Neural progenitor cell (in vitro differentiated cells): ENCODE results near the gene TRIM65. TPM values are rescaled to one million over a fixed set of nuclear protein-coding genes. Genes with fewer than 3 reads are reported as not detected.

Source experiments
- DNase-seq: peaks from one replicate; pipeline ENCODE4 v3.0.0-alpha.2; 2016; ENCODE audit warnings: low spot score
- H2AFZ ChIP-seq: fragments of 200-600 bp; sonication (generic); replicated peaks from 2 replicates; pipeline ENCODE4 v1.6.1; 2016; ENCODE audit warnings: antibody characterized with exemption
- H3F3A ChIP-seq: fragments of 200-600 bp; sonication (generic); 2 replicates; pipeline ENCODE4 v1.6.1; 2016; ENCODE audit warnings: antibody characterized with exemption, low read depth
- H3K27ac ChIP-seq: fragments of 200-600 bp; sonication (generic); 2 replicates; pipeline ENCODE4 v1.5.1; 2016; ENCODE audit warnings: mild to moderate bottlenecking
- H3K27me3 ChIP-seq: fragments of 200-600 bp; sonication (generic); 2 replicates; pipeline ENCODE4 v1.6.1; 2016; ENCODE audit warnings: mild to moderate bottlenecking, moderate library complexity
- H3K36me3 ChIP-seq: fragments of 200-600 bp; sonication (generic); 2 replicates; pipeline ENCODE4 v1.5.1; 2016
- H3K4me1 ChIP-seq: fragments of 200-600 bp; sonication (generic); 2 replicates; pipeline ENCODE4 v1.6.1; 2016; ENCODE audit warnings: mixed run types
- H3K4me2 ChIP-seq: fragments of 200-600 bp; sonication (generic); 2 replicates; pipeline ENCODE4 v1.6.1; 2016
- H3K4me3 ChIP-seq: fragments of 200-600 bp; sonication (generic); 2 replicates; pipeline ENCODE4 v1.5.1; 2016
- H3K79me2 ChIP-seq: fragments of 200-600 bp; sonication (generic); 2 replicates; pipeline ENCODE4 v1.6.1; 2016; ENCODE audit warnings: low read depth
- H3K9ac ChIP-seq: fragments of 200-600 bp; sonication (generic); 2 replicates; pipeline ENCODE4 v1.6.1; 2016
- H3K9me3 ChIP-seq: fragments of 200-600 bp; sonication (generic); 2 replicates; pipeline ENCODE4 v1.5.1; 2016; ENCODE audit warnings: low read depth
- H4K20me1 ChIP-seq: fragments of 200-600 bp; sonication (generic); 2 replicates; pipeline ENCODE4 v1.6.1; 2016; ENCODE audit warnings: low read depth
- H3K27ac Mint-ChIP-seq: 3 replicates; pipeline ENCODE4 v1.8.0; 2021; ENCODE audit warnings: mixed read lengths
- H3K27me3 Mint-ChIP-seq: 2 replicates; pipeline ENCODE4 v1.8.0; 2022; ENCODE audit warnings: low read depth, mild to moderate bottlenecking, inconsistent platforms, moderate library complexity, mixed read lengths; ENCODE audit not compliant: insufficient read depth
- H3K36me3 Mint-ChIP-seq: 3 replicates; pipeline ENCODE4 v1.8.0; 2021; ENCODE audit warnings: mixed read lengths
- H3K4me1 Mint-ChIP-seq: 3 replicates; pipeline ENCODE4 v1.8.0; 2021; ENCODE audit warnings: mixed read lengths
- H3K4me3 Mint-ChIP-seq: 3 replicates; pipeline ENCODE4 v1.8.0; 2021; ENCODE audit warnings: mild to moderate bottlenecking, moderate library complexity, mixed read lengths
- H3K9me3 Mint-ChIP-seq: 3 replicates; pipeline ENCODE4 v1.8.0; 2020; ENCODE audit warnings: mixed read lengths
- CTCF ChIP-seq: fragments of 200-600 bp; sonication (generic); IDR thresholded peaks from 2 replicates; pipeline ENCODE4 v1.5.1; 2017; ENCODE audit warnings: antibody characterized with exemption, mild to moderate bottlenecking
- EZH2 ChIP-seq: fragments of 200-600 bp; sonication (generic); IDR thresholded peaks from 2 replicates; pipeline ENCODE4 v1.6.1; 2017; ENCODE audit warnings: antibody characterized with exemption, mild to moderate bottlenecking, moderate library complexity
- EZH2phosphoT487 ChIP-seq: fragments of 200-600 bp; sonication (generic); IDR thresholded peaks from 2 replicates; pipeline ENCODE4 v1.6.1; 2017; ENCODE audit warnings: antibody characterized with exemption
- total RNA-seq: library from RNA; depleted of rRNA; stranded (reverse); fragments of >200 nt; gene quantifications from 2 replicates; pipeline ENCODE4 v1.2.3, GENCODE V29; 2015; ENCODE audit warnings: low replicate concordance

The TRIM65 gene
- total RNA-seq, 1 donor from 2014 or later: 17.2 TPM

DNA sequence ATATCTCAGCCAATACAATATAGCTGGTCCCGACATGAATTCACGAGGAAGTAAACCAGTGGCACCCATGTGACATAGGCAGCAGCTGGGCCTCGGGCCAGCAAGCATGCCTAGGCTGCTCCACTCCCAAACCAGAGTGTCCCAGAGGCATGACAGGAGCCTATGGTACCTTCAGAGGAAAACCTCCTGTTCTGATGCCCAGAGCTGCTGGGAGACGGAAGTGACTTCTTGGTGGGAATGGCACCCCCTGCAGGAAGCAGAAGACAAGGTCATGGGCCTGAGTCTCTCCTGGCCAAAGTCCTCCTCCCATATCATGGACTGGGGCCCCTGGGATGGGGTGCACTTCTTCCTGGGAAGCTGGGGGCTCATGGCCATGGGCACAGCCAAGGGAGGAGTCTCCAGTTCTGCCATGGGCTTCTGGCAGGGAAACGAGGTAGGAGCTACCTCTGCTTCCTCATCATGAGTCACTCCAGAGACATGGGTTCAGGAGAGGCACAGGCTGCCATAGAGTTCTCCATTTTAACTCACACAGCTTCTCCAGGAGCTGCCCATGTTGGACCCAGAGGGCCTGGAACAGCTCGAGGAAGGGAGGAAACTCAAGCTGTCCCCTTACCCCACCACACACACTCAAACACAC, 30.7 kb upstream of the TRIM65 start:
- no peaks in the 10 kb centered on the region for H3K4me1 Mint-ChIP-seq
- H3K27ac ChIP-seq: no peak overlapping the region
- DNase-seq: peak; percentile 23
- H3F3A ChIP-seq: no peaks in the 10 kb centered on the region
- H3K27me3 ChIP-seq: no peaks in the 10 kb centered on the region
- no peak for TF ChIP-seq EZH2phosphoT487
- no peak for TF ChIP-seq EZH2
- peak; percentile 50 for TF ChIP-seq CTCF
- H4K20me1 ChIP-seq: no peaks in the 10 kb centered on the region
- H3K9ac ChIP-seq: no peak overlapping the region
- H3K4me2 ChIP-seq: no peak overlapping the region
- H3K4me3 ChIP-seq: no peak overlapping the region
- H3K36me3 Mint-ChIP-seq: peaks cover 6% of the 10 kb centered on the region
- no peaks in the 10 kb centered on the region for H3K9me3 ChIP-seq
- H3K9me3 Mint-ChIP-seq: no peaks in the 10 kb centered on the region
- no peaks in the 10 kb centered on the region for H3K79me2 ChIP-seq
- H3K27ac Mint-ChIP-seq: no peak overlapping the region
- no peak overlapping the region for H2AFZ ChIP-seq
- H3K4me1 ChIP-seq: no peaks in the 10 kb centered on the region
- no peak overlapping the region for H3K4me3 Mint-ChIP-seq
- H3K36me3 ChIP-seq: no peaks in the 10 kb centered on the region
- H3K27me3 Mint-ChIP-seq: peaks cover 2% of the 10 kb centered on the region

- H3K27me3 Mint-ChIP-seq: peaks cover 2% of the 10 kb centered on the region
Observed at GRCh38 chr17:75926456-75926855, 29.7 kb upstream of the TRIM65 start.

DNA sequence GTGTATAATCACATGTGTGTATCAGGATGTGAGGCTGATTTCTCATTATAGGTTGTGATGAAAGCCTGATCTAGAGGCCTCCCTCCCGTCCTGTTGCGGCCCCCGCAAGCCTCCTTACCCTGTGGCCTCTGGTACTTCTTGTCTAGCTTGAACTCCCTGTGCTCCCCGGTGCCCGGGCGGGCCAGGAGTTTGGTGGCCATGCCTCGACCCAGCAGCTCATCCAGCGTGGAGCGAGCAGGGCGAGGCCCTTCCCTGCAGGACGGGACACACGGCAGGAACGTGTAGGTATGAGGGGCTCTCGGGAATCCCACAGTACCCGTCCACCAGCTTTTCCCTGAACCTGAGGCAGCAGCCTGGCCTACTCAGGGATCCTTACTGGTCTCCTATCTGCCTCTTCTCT, 29.2 kb upstream of the TRIM65 start:
- no peak for DNase-seq

More at GRCh38 chr17:75926456-75926855, 29.7 kb upstream of the TRIM65 start:
- Mint-ChIP-seq H3K9me3 (no peaks in the 10 kb centered on the region), H3K27ac (no peak overlapping the region), H3K4me3 (no peak overlapping the region), H3K4me1 (no peaks in the 10 kb centered on the region), H3K36me3 (peaks cover 3% of the 10 kb centered on the region)
- no peak for DNase-seq
- H3K9me3 ChIP-seq: no peaks in the 10 kb centered on the region
- no peaks in the 10 kb centered on the region for H3K27me3 ChIP-seq
- no peaks in the 10 kb centered on the region for H4K20me1 ChIP-seq
- H3K9ac ChIP-seq: no peak overlapping the region
- H2AFZ ChIP-seq: no peak overlapping the region
- H3K36me3 ChIP-seq: no peaks in the 10 kb centered on the region
- H3K4me3 ChIP-seq: no peak overlapping the region
- no peaks in the 10 kb centered on the region for H3K79me2 ChIP-seq
- no peaks in the 10 kb centered on the region for H3K4me1 ChIP-seq
- H3K4me2 ChIP-seq: no peak overlapping the region
- no peak overlapping the region for H3K27ac ChIP-seq
- TF ChIP-seq EZH2phosphoT487 (no peak), EZH2 (no peak), CTCF (no peak)
- no peaks in the 10 kb centered on the region for H3F3A ChIP-seq

More for the DNA sequence above, 29.2 kb upstream of the TRIM65 start:
- Histone ChIP-seq H3K79me2 (no peaks in the 10 kb centered on the region), H3F3A (no peaks in the 10 kb centered on the region), H3K4me3 (no peak overlapping the region), H3K4me1 (no peaks in the 10 kb centered on the region), H3K27ac (no peak overlapping the region), H3K27me3 (no peaks in the 10 kb centered on the region), H3K9ac (no peak overlapping the region), H3K36me3 (no peaks in the 10 kb centered on the region), H3K4me2 (no peak overlapping the region), H4K20me1 (no peaks in the 10 kb centered on the region), H2AFZ (no peak overlapping the region), H3K9me3 (no peaks in the 10 kb centered on the region)
- no peak for TF ChIP-seq EZH2phosphoT487
- TF ChIP-seq EZH2: no peak
- no peak for TF ChIP-seq CTCF
- H3K4me3 Mint-ChIP-seq: no peak overlapping the region
- H3K4me1 Mint-ChIP-seq: no peaks in the 10 kb centered on the region
- H3K27me3 Mint-ChIP-seq: peaks cover 2% of the 10 kb centered on the region
- H3K27ac Mint-ChIP-seq: no peak overlapping the region
- no peaks in the 10 kb centered on the region for H3K9me3 Mint-ChIP-seq
- peaks cover 3% of the 10 kb centered on the region for H3K36me3 Mint-ChIP-seq
